22Rv1 (cell line): ENCODE results near the gene ELN.

Experiments
- CTCF ChIP-seq: fragments of 450-650 bp; IDR thresholded peaks from 2 replicates; pipeline ENCODE4 v1.5.1; 2017; ENCODE audit warnings: mild to moderate bottlenecking
- ZFX ChIP-seq: fragments of 450-650 bp; IDR thresholded peaks from 2 replicates; pipeline ENCODE4 v1.6.1; 2017; ENCODE audit warnings: antibody characterized with exemption, borderline replicate concordance

DNA sequence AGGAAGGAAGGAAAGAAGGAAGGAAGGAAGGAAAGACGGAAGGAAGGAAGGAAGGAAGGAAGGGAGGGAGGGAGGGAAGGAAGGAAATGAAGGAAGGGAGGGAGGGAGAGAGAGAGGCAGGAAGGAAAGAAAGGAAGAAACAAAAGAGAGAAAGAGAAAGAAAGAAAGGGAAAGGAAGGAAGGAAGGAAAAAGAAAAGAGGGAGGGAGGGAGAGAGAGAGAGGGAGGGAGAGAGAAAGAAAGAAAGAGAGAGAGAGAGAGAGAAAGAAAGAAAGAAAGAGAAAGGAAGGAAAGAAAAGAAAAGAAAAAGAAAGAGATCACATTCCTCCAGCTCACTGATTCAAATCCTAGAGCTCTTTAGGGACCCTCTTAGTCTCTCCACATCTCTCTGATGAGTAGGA lies 24.7 kb downstream of the ELN start:
- TF ChIP-seq CTCF (no peak), ZFX (no peak)
